ENCODE results near the gene NUP188. TPM values are rescaled to one million over a fixed set of nuclear protein-coding genes. Genes with fewer than 3 reads are reported as not detected.
A peak's percentile ranks its signal among the peaks of the same experiment; 100 is the strongest.

NUP188 gene
- polyA plus RNA-seq (25.6 to 56.3 TPM (median 31.1 TPM) in 3 replicates), polyA minus RNA-seq (92.5 to 239 TPM (median 127 TPM) in 3 replicates)
- polyA plus RNA-seq (2011; ENCODE audit: low read depth), result 19.4 TPM
- polyA plus RNA-seq (2011; cell fraction: cytosol; rRNA removed), result 26.2 and 29.1 TPM in 2 replicates
- polyA plus RNA-seq (2011; cell fraction: nucleus; rRNA removed), result 67.0 and 73.7 TPM in 2 replicates
- polyA plus RNA-seq (2012; ENCODE audit: low replicate concordance), result 15.6 and 37.3 TPM in 2 replicates
- 62.2 TPM for polyA minus RNA-seq (2011; cell fraction: cytosol; rRNA and poly(A)+ RNA removed)
- polyA minus RNA-seq (2011; cell fraction: nucleus; rRNA and poly(A)+ RNA removed), result 88.4 and 120 TPM in 2 replicates

- peak within 1 kb of the TSS; percentile 86 to 97 (median 95) for H3K4me3 ChIP-seq (ENCODE audit: control insufficient read depth in 2 of 3, extremely low read depth in 1 of 3, insufficient read depth in 2 of 3, low read depth in 1 of 3, low read length in 3 of 3)
- no peaks in the 10 kb centered on the region for H3K27me3 ChIP-seq (ENCODE audit: control insufficient read depth, extremely low read depth, insufficient read depth, low read length)
- no peak for TF ChIP-seq EZH2 (IDR thresholded peaks at IDR 0.05; ENCODE audit: low read length)
- TF ChIP-seq, protein P1, sequence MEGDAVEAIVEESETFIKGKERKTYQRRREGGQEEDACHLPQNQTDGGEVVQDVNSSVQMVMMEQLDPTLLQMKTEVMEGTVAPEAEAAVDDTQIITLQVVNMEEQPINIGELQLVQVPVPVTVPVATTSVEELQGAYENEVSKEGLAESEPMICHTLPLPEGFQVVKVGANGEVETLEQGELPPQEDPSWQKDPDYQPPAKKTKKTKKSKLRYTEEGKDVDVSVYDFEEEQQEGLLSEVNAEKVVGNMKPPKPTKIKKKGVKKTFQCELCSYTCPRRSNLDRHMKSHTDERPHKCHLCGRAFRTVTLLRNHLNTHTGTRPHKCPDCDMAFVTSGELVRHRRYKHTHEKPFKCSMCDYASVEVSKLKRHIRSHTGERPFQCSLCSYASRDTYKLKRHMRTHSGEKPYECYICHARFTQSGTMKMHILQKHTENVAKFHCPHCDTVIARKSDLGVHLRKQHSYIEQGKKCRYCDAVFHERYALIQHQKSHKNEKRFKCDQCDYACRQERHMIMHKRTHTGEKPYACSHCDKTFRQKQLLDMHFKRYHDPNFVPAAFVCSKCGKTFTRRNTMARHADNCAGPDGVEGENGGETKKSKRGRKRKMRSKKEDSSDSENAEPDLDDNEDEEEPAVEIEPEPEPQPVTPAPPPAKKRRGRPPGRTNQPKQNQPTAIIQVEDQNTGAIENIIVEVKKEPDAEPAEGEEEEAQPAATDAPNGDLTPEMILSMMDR (optimal IDR thresholded peaks at IDR 0.05 in 1 of 3, IDR thresholded peaks at IDR 0.05 in 1 of 3, conservative IDR thresholded peaks at IDR 0.05 in 1 of 3; ENCODE audit: extremely low read depth in 1 of 3, insufficient read depth in 2 of 3, low read length in 3 of 3), result peak in 1 of 3 experiments; percentile 0
- peaks cover 9% of the 10 kb centered on the region for H3K4me1 ChIP-seq (ENCODE audit: control insufficient read depth, extremely low read depth, insufficient read depth, low read length)
- H3K36me3 ChIP-seq (ENCODE audit: control insufficient read depth in 2 of 2, extremely low read depth in 1 of 2, insufficient read depth in 2 of 2, low read length in 2 of 2), result peaks cover 3 to 5% of the 10 kb centered on the region in 2 experiments
- H3K9ac ChIP-seq (ENCODE audit: control insufficient read depth, extremely low read depth, insufficient read depth, low read length), result peak within 1 kb of the TSS; percentile 96
- DNase-seq (ENCODE audit: low read depth, low spot score) (no peak), FAIRE-seq (no peak)
- peak within 1 kb of the TSS; percentile 93 for H3K27ac ChIP-seq (ENCODE audit: control insufficient read depth, insufficient read depth, low read length)
- dilution Hi-C loops (cut with MboI; ENCODE audit: extremely low pct_ligation_motif_present, low sequenced_read_pairs), result no loop called here
- peaks cover 32% of the 10 kb centered on the region for H3K79me2 ChIP-seq (ENCODE audit: control insufficient read depth, insufficient read depth, low read length)
- H2AFZ ChIP-seq (ENCODE audit: control insufficient read depth, low read length), result peak within 1 kb of the TSS; percentile 99
- no peaks in the 10 kb centered on the region for H4K20me1 ChIP-seq (ENCODE audit: control insufficient read depth, extremely low read depth, insufficient read depth, low read length)
- H3K9me1 ChIP-seq (ENCODE audit: control insufficient read depth, extremely low read depth, insufficient read depth, low read length), result no peaks in the 10 kb centered on the region
- peak within 1 kb of the TSS; percentile 96 for H3K4me2 ChIP-seq (ENCODE audit: control insufficient read depth, extremely low read depth, insufficient read depth, low read depth, low read length)
- H3K9me3 ChIP-seq (ENCODE audit: control insufficient read depth, low read depth, low read length), result no peaks in the 10 kb centered on the region
These were observed at the start of gene NUP188, which contains the start of gene DOLK for GRCh38 chr9:128947527-128948301. Gene NUP188, plus strand, starts transcription at chr9:128947699. Its CDS starts 21 bp downstream, at chr9:128947720. Gene DOLK, minus strand, starts transcription at chr9:128947603. Its CDS starts 300 bp downstream, at chr9:128947303.

GRCh38 chr9:128898382-128898781 is 49.1 kb upstream of the NUP188 start:
- no peak overlapping the region for H3K9ac ChIP-seq (ENCODE audit: control insufficient read depth, extremely low read depth, insufficient read depth, low read length)
- DNase-seq (ENCODE audit: low read depth, low spot score) (no peak), FAIRE-seq (peak; percentile 53)
- no peaks in the 10 kb centered on the region for H3K27me3 ChIP-seq (ENCODE audit: control insufficient read depth, extremely low read depth, insufficient read depth, low read length)
- H3K4me2 ChIP-seq (ENCODE audit: control insufficient read depth, extremely low read depth, insufficient read depth, low read depth, low read length), result no peak overlapping the region
- H3K9me1 ChIP-seq (ENCODE audit: control insufficient read depth, extremely low read depth, insufficient read depth, low read length), result no peaks in the 10 kb centered on the region
- H3K27ac ChIP-seq (ENCODE audit: control insufficient read depth, insufficient read depth, low read length), result peak overlapping the region; percentile 75
- no peaks in the 10 kb centered on the region for H4K20me1 ChIP-seq (ENCODE audit: control insufficient read depth, extremely low read depth, insufficient read depth, low read length)
- no peak overlapping the region for H2AFZ ChIP-seq (ENCODE audit: control insufficient read depth, low read length)
- peaks cover 69% of the 10 kb centered on the region for H3K4me1 ChIP-seq (ENCODE audit: control insufficient read depth, extremely low read depth, insufficient read depth, low read length)
- H3K36me3 ChIP-seq (ENCODE audit: control insufficient read depth in 2 of 2, extremely low read depth in 1 of 2, insufficient read depth in 2 of 2, low read length in 2 of 2), result peaks cover 10 to 63% of the 10 kb centered on the region in 2 experiments
- peaks cover 57% of the 10 kb centered on the region for H3K79me2 ChIP-seq (ENCODE audit: control insufficient read depth, insufficient read depth, low read length)
- no peak overlapping the region for H3K4me3 ChIP-seq (ENCODE audit: control insufficient read depth in 2 of 3, extremely low read depth in 1 of 3, insufficient read depth in 2 of 3, low read depth in 1 of 3, low read length in 3 of 3)
- TF ChIP-seq, protein P1 (optimal IDR thresholded peaks at IDR 0.05 in 1 of 3, IDR thresholded peaks at IDR 0.05 in 1 of 3, conservative IDR thresholded peaks at IDR 0.05 in 1 of 3; ENCODE audit: extremely low read depth in 1 of 3, insufficient read depth in 2 of 3, low read length in 3 of 3), result no peak
- no peak for TF ChIP-seq EZH2 (IDR thresholded peaks at IDR 0.05; ENCODE audit: low read length)
- H3K9me3 ChIP-seq (ENCODE audit: control insufficient read depth, low read depth, low read length), result no peaks in the 10 kb centered on the region
- dilution Hi-C loops (cut with MboI; ENCODE audit: extremely low pct_ligation_motif_present, low sequenced_read_pairs), result no loop called here
